Osteocyte (in vitro differentiated cells): ENCODE results near the gene SYNDIG1. TPM values are rescaled to one million over a fixed set of nuclear protein-coding genes. Genes with fewer than 3 reads are reported as not detected.

Experiments
- DNase-seq: peaks from one replicate; pipeline ENCODE4 v3.0.0; 2021; ENCODE audit warnings: mixed read lengths; ENCODE audit not compliant: unreplicated experiment; ENCODE audit errors: extremely low spot score
- H3K27ac Mint-ChIP-seq: one replicate; pipeline ENCODE4 v1.8.0; 2021; ENCODE audit warnings: mild to moderate bottlenecking, mixed read lengths; ENCODE audit not compliant: unreplicated experiment
- H3K27me3 Mint-ChIP-seq: one replicate; pipeline ENCODE4 v1.8.0; 2021; ENCODE audit warnings: mixed read lengths; ENCODE audit not compliant: unreplicated experiment
- H3K36me3 Mint-ChIP-seq: one replicate; pipeline ENCODE4 v1.8.0; 2021; ENCODE audit warnings: mixed read lengths; ENCODE audit not compliant: unreplicated experiment
- H3K4me1 Mint-ChIP-seq: one replicate; pipeline ENCODE4 v1.8.0; 2021; ENCODE audit warnings: mixed read lengths; ENCODE audit not compliant: unreplicated experiment
- H3K4me3 Mint-ChIP-seq: one replicate; pipeline ENCODE4 v1.8.0; 2021; ENCODE audit warnings: mild to moderate bottlenecking, moderate library complexity, mixed read lengths; ENCODE audit not compliant: unreplicated experiment
- H3K9me3 Mint-ChIP-seq: one replicate; pipeline ENCODE4 v1.8.0; 2021; ENCODE audit warnings: mixed read lengths; ENCODE audit not compliant: unreplicated experiment
- total RNA-seq: library from RNA; stranded (reverse); gene quantifications from 2 replicates; pipeline ENCODE4 v1.2.1, GENCODE V29; 2021
- TF ChIP-seq, protein P1 (sequence below): fragments of 200-600 bp; sonication (generic); IDR thresholded peaks from 2 replicates; pipeline ENCODE4 v1.5.0; 2021; ENCODE audit warnings: antibody characterized with exemption, mild to moderate bottlenecking, moderate library complexity

SYNDIG1 gene
- total RNA-seq, 1 donor from 2014 or later: 0.40 TPM

DNA sequence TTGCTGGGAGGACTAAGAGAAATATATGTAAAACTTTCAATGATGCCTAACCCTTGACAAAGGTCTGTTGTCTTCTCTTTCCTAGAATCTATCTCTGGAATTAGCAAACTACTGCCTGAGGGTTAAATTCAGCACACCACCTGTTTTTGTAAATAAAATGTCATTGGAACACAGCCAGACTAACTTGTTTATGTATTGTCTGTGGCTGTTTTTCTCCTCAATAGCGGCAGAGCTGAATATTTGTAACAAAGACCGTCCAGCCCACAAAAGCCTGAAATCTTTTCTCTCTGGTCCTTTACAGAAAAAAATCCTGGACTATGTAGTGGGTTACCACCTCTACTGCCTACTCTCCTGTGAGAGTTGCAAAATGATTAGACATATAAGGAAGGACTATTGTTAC is 33.3 kb upstream of the SYNDIG1 start:
- TF ChIP-seq, protein P1, sequence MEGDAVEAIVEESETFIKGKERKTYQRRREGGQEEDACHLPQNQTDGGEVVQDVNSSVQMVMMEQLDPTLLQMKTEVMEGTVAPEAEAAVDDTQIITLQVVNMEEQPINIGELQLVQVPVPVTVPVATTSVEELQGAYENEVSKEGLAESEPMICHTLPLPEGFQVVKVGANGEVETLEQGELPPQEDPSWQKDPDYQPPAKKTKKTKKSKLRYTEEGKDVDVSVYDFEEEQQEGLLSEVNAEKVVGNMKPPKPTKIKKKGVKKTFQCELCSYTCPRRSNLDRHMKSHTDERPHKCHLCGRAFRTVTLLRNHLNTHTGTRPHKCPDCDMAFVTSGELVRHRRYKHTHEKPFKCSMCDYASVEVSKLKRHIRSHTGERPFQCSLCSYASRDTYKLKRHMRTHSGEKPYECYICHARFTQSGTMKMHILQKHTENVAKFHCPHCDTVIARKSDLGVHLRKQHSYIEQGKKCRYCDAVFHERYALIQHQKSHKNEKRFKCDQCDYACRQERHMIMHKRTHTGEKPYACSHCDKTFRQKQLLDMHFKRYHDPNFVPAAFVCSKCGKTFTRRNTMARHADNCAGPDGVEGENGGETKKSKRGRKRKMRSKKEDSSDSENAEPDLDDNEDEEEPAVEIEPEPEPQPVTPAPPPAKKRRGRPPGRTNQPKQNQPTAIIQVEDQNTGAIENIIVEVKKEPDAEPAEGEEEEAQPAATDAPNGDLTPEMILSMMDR: no peak
- H3K9me3 Mint-ChIP-seq: no peaks in the 10 kb centered on the region
- peaks cover 7% of the 10 kb centered on the region for H3K27me3 Mint-ChIP-seq
- no peak overlapping the region for H3K4me3 Mint-ChIP-seq
- H3K27ac Mint-ChIP-seq: no peak overlapping the region
- DNase-seq: no peak
- H3K36me3 Mint-ChIP-seq: no peaks in the 10 kb centered on the region
- no peaks in the 10 kb centered on the region for H3K4me1 Mint-ChIP-seq

DNA sequence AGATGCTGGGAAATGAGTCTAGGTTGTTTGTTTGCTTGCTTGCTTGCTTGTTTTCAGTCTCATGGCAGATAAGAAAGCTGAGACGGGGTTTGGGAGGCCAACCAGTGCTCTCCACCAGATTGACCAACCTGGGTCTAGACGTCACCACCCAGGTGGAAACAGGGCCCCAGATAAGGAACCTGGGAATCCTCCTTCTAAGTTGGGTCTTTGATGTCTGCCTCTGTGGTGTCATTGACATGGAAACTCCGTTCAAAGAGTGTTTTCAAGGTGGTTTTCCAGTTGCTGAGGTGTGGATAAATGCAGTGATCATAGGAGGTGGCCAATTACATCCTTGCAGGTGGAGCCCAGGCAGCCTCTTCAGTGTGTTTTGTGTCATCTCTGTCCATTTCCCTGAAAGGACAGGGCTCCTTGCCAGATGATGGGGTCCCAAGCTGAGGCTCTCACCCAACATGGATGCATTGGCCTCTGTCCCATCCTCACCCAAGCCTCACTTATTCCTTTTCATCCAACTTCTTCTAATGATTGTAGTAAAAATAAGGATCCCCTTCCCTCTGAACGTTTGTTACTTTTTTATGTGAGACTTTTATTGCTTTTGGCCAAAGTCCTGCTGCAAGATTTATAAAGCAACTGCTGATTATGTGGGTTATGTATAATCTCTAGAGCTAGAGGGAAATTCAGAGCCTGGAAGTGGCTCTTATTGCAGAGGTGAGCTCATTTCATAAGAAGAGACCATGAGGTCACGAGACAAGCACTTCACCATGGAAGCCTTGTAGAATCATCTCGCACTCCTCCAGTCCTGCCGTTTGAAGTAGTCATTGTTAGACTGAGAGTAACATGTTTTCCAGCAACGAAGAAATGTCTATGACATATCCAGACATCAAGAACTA is 32.0 kb upstream of the SYNDIG1 start:
- H3K4me1 Mint-ChIP-seq: no peaks in the 10 kb centered on the region
- peaks cover 6% of the 10 kb centered on the region for H3K27me3 Mint-ChIP-seq
- TF ChIP-seq, protein P1: no peak
- no peak overlapping the region for H3K27ac Mint-ChIP-seq
- no peak overlapping the region for H3K4me3 Mint-ChIP-seq
- DNase-seq: no peak
- no peaks in the 10 kb centered on the region for H3K9me3 Mint-ChIP-seq
- no peaks in the 10 kb centered on the region for H3K36me3 Mint-ChIP-seq

DNA sequence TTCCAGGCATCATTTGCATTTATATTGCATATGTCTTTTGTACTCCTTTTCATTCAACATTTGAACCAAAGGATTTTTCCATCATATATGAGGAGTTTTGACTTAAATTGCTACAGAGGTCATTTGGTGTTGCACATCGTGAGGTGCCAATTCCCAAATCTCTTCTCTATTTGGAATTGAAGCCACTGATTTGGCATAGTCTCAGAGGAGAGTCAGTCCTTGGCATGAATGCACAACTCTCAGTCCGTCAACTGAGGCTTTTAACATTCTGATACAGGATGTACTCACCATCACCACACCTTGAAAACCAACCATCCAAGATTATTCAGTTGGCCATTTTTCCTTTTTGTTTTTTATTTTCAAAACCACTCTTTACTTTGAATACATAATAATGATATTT is 31.1 kb upstream of the SYNDIG1 start:
- H3K4me3 Mint-ChIP-seq: no peak overlapping the region
- H3K9me3 Mint-ChIP-seq: no peaks in the 10 kb centered on the region
- H3K27me3 Mint-ChIP-seq: peaks cover 6% of the 10 kb centered on the region
- H3K36me3 Mint-ChIP-seq: no peaks in the 10 kb centered on the region
- no peak overlapping the region for H3K27ac Mint-ChIP-seq
- no peaks in the 10 kb centered on the region for H3K4me1 Mint-ChIP-seq
- TF ChIP-seq, protein P1: no peak
- no peak for DNase-seq

DNA sequence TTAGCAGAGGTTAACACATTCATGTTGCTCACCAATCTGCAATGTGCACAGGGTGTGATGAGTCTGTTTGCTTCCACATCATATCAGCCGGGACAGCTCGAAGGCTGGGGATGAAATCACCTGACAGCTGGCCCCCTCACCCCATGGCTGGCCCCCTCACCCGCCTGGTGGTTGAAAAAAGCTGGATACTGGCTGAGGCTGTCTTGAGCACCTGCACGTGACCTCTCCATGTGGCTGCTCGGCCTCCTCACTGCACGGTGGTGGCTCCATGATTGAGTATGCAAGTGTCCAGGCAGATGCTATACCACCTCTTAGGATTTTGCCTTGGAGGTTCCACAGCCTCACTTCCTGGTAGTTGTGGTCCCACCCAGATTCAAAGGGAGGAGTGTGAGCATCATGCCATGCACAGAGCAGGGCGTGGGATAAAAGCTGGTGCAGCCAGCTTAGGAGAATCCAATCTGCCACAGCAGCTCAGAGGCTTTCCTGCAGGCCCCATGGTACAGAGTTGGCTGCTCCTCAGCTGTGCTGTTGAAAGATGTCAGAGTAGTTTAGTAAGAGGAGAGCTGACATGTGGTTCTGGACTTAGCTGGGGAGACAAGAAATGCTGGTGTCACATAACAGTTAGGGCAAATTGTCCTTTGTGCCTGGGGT is 29.6 kb upstream of the SYNDIG1 start:
- TF ChIP-seq, protein P1: no peak
- peaks cover 6% of the 10 kb centered on the region for H3K27me3 Mint-ChIP-seq
- DNase-seq: no peak
- H3K4me1 Mint-ChIP-seq: no peaks in the 10 kb centered on the region
- no peaks in the 10 kb centered on the region for H3K36me3 Mint-ChIP-seq
- no peak overlapping the region for H3K27ac Mint-ChIP-seq
- no peak overlapping the region for H3K4me3 Mint-ChIP-seq
- H3K9me3 Mint-ChIP-seq: no peaks in the 10 kb centered on the region

DNA sequence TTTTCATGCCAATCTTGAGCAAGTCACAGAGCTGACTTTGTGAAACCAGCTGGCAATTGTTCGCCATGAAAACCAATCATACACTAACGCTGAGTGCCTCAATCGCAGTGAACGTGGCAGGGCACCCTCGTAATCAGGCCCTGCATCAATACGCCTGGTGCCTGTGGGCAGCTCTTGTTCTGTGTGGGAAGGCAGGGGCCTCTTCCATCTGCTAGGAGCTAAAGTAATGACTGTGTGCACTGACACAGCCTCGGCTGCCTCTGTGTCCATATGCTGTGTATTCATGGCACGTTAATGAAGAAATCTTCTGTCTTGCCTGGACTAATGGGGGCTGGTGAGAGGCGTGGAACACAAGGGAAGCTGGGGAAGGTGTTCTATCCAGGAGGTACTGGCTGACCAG is 27.8 kb upstream of the SYNDIG1 start:
- Mint-ChIP-seq H3K36me3 (no peaks in the 10 kb centered on the region), H3K27me3 (peaks cover 3% of the 10 kb centered on the region), H3K4me3 (no peak overlapping the region), H3K27ac (no peak overlapping the region), H3K4me1 (no peaks in the 10 kb centered on the region), H3K9me3 (no peaks in the 10 kb centered on the region)
- TF ChIP-seq, protein P1: no peak
- no peak for DNase-seq
